Activated T-cell treated with anti-CD3 and anti-CD28 coated beads, Interleukin-2, amount 50 U/mL, for 72 hours (primary cell): ENCODE data around the gene NTF3. TPM values are rescaled to one million over a fixed set of nuclear protein-coding genes. Genes with fewer than 3 reads are reported as not detected.

Source experiments
- ATAC-seq, 2 donors: fragments of 150-1000 bp; cut with Tn5 transposase; replicated peaks in 1 of 2; 2 replicates each; pipeline ENCODE4 v1.10.0; 2021; ENCODE audit warnings: moderate library complexity in 2 of 2, mild to moderate bottlenecking in 1 of 2
- DNase-seq, 2 donors: peaks; one replicate each; pipeline ENCODE4 v3.0.0; 2021 to 2022; ENCODE audit warnings: mixed read lengths in 1 of 2
- H3K27ac Mint-ChIP-seq: one replicate; pipeline ENCODE4 v1.8.0; 2022; ENCODE audit warnings: mild to moderate bottlenecking, moderate library complexity, mixed read lengths
- H3K27me3 Mint-ChIP-seq: one replicate; pipeline ENCODE4 v1.8.0; 2022; ENCODE audit warnings: low read depth, mixed read lengths
- H3K36me3 Mint-ChIP-seq, 2 donors: one replicate each; pipeline ENCODE4 v1.8.0; 2022; ENCODE audit warnings: mixed read lengths in 2 of 2, mild to moderate bottlenecking in 1 of 2; ENCODE audit not compliant: insufficient read depth in 2 of 2
- H3K4me1 Mint-ChIP-seq: one replicate; pipeline ENCODE4 v1.8.0; 2022; ENCODE audit warnings: low read depth, mixed read lengths
- H3K4me3 Mint-ChIP-seq, 2 donors: one replicate each; pipeline ENCODE4 v1.8.0; 2022; ENCODE audit warnings: mild to moderate bottlenecking in 2 of 2, mixed read lengths in 2 of 2, moderate library complexity in 2 of 2
- H3K9me3 Mint-ChIP-seq, 2 donors: one replicate each; pipeline ENCODE4 v1.8.0; 2022; ENCODE audit warnings: mixed read lengths in 2 of 2
- total RNA-seq, 2 donors: library from RNA; stranded (reverse); gene quantifications; one replicate each; pipeline ENCODE4 v1.2.3, GENCODE V29; 2022

NTF3 gene
- total RNA-seq, 2 donors from 2014 or later, result not detected

GRCh38 chr12:5506295-5506694 lies 74.4 kb downstream of the NTF3 start:
- H3K9me3 Mint-ChIP-seq, result no peaks in the 10 kb centered on the region
- ATAC-seq, result no peak
- no peak for DNase-seq

GRCh38 chr12:5506821-5507231 lies 74.9 kb downstream of the NTF3 start:
- Mint-ChIP-seq H3K27me3 (peaks cover 13% of the 10 kb centered on the region), H3K27ac (no peak overlapping the region), H3K36me3 (no peaks in the 10 kb centered on the region), H3K9me3 (no peaks in the 10 kb centered on the region), H3K4me3 (no peak overlapping the region), H3K4me1 (peaks cover 5% of the 10 kb centered on the region)
- ATAC-seq, result no peak
- no peak for DNase-seq

More at GRCh38 chr12:5506295-5506694, 74.4 kb downstream of the NTF3 start:
- Mint-ChIP-seq H3K4me1 (peaks cover under 1% of the 10 kb centered on the region), H3K36me3 (no peaks in the 10 kb centered on the region), H3K27me3 (peaks cover 9% of the 10 kb centered on the region), H3K4me3 (no peak overlapping the region), H3K27ac (no peak overlapping the region)

- Mint-ChIP-seq H3K27me3 (peaks cover 13% of the 10 kb centered on the region), H3K4me1 (peaks cover 5% of the 10 kb centered on the region), H3K27ac (no peak overlapping the region)
Observed at GRCh38 chr12:5507401-5507935, 75.6 kb downstream of the NTF3 start.

GRCh38 chr12:5507944-5508343 lies 76.0 kb downstream of the NTF3 start:
- ATAC-seq (no peak), DNase-seq (no peak)
- Mint-ChIP-seq H3K4me1 (peaks cover 5% of the 10 kb centered on the region), H3K27me3 (peaks cover 13% of the 10 kb centered on the region), H3K9me3 (no peaks in the 10 kb centered on the region), H3K27ac (no peak overlapping the region), H3K4me3 (no peak overlapping the region), H3K36me3 (no peaks in the 10 kb centered on the region)

More at GRCh38 chr12:5507401-5507935, 75.6 kb downstream of the NTF3 start:
- Mint-ChIP-seq H3K9me3 (no peaks in the 10 kb centered on the region), H3K36me3 (no peaks in the 10 kb centered on the region), H3K4me3 (no peak overlapping the region)
- ATAC-seq (no peak), DNase-seq (no peak)

GRCh38 chr12:5509102-5509501 lies 77.2 kb downstream of the NTF3 start:
- H3K36me3 Mint-ChIP-seq, result no peaks in the 10 kb centered on the region
- no peak overlapping the region for H3K4me3 Mint-ChIP-seq
- no peak overlapping the region for H3K27ac Mint-ChIP-seq
- H3K27me3 Mint-ChIP-seq, result peaks cover 13% of the 10 kb centered on the region
- H3K4me1 Mint-ChIP-seq, result peaks cover 5% of the 10 kb centered on the region
- no peak for ATAC-seq
- no peak for DNase-seq
- no peaks in the 10 kb centered on the region for H3K9me3 Mint-ChIP-seq

GRCh38 chr12:5509557-5509956 lies 77.6 kb downstream of the NTF3 start:
- Mint-ChIP-seq H3K27me3 (peaks cover 13% of the 10 kb centered on the region), H3K4me1 (peaks cover 5% of the 10 kb centered on the region), H3K4me3 (no peak overlapping the region), H3K9me3 (no peaks in the 10 kb centered on the region), H3K27ac (no peak overlapping the region), H3K36me3 (no peaks in the 10 kb centered on the region)
- no peak for DNase-seq
- no peak for ATAC-seq

GRCh38 chr12:5510251-5510805 lies 78.4 kb downstream of the NTF3 start:
- H3K27ac Mint-ChIP-seq, result no peak overlapping the region
- no peak for DNase-seq
- peaks cover 5% of the 10 kb centered on the region for H3K4me1 Mint-ChIP-seq
- no peak for ATAC-seq
- H3K4me3 Mint-ChIP-seq, result no peak overlapping the region
- H3K36me3 Mint-ChIP-seq, result no peaks in the 10 kb centered on the region
- H3K9me3 Mint-ChIP-seq, result no peaks in the 10 kb centered on the region
- peaks cover 13% of the 10 kb centered on the region for H3K27me3 Mint-ChIP-seq

- ATAC-seq (no peak), DNase-seq (no peak)
- Mint-ChIP-seq H3K36me3 (no peaks in the 10 kb centered on the region), H3K27me3 (peaks cover 13% of the 10 kb centered on the region), H3K27ac (no peak overlapping the region), H3K9me3 (no peaks in the 10 kb centered on the region), H3K4me1 (peaks cover 5% of the 10 kb centered on the region), H3K4me3 (no peak overlapping the region)
Observed at GRCh38 chr12:5511256-5511643, 79.3 kb downstream of the NTF3 start.

- no peaks in the 10 kb centered on the region for H3K36me3 Mint-ChIP-seq
- no peak overlapping the region for H3K4me3 Mint-ChIP-seq
- no peak overlapping the region for H3K27ac Mint-ChIP-seq
- H3K27me3 Mint-ChIP-seq, result peaks cover 13% of the 10 kb centered on the region
- ATAC-seq, result no peak
- peaks cover 5% of the 10 kb centered on the region for H3K4me1 Mint-ChIP-seq
- peak; percentile 4 to 10 for DNase-seq
- H3K9me3 Mint-ChIP-seq, result no peaks in the 10 kb centered on the region
Observed at GRCh38 chr12:5511644-5512600, 80.0 kb downstream of the NTF3 start.

- Mint-ChIP-seq H3K27ac (no peak overlapping the region), H3K36me3 (no peaks in the 10 kb centered on the region), H3K4me1 (peaks cover 5% of the 10 kb centered on the region), H3K4me3 (no peak overlapping the region), H3K9me3 (no peaks in the 10 kb centered on the region), H3K27me3 (peaks cover 13% of the 10 kb centered on the region)
- no peak for ATAC-seq
- DNase-seq, result no peak
Observed at GRCh38 chr12:5512601-5512970, 80.7 kb downstream of the NTF3 start.

- H3K27ac Mint-ChIP-seq, result no peak overlapping the region
- ATAC-seq (no peak), DNase-seq (no peak)
- H3K36me3 Mint-ChIP-seq, result no peaks in the 10 kb centered on the region
- peaks cover 13% of the 10 kb centered on the region for H3K27me3 Mint-ChIP-seq
- H3K9me3 Mint-ChIP-seq, result no peaks in the 10 kb centered on the region
- H3K4me3 Mint-ChIP-seq, result no peak overlapping the region
- peaks cover 5% of the 10 kb centered on the region for H3K4me1 Mint-ChIP-seq
Observed at GRCh38 chr12:5513406-5513805, 81.5 kb downstream of the NTF3 start.

GRCh38 chr12:5514016-5514415 lies 82.1 kb downstream of the NTF3 start:
- no peak overlapping the region for H3K27ac Mint-ChIP-seq
- no peaks in the 10 kb centered on the region for H3K9me3 Mint-ChIP-seq
- ATAC-seq, result no peak
- peaks cover 13% of the 10 kb centered on the region for H3K27me3 Mint-ChIP-seq
- peaks cover 5% of the 10 kb centered on the region for H3K4me1 Mint-ChIP-seq
- H3K4me3 Mint-ChIP-seq, result no peak overlapping the region
- H3K36me3 Mint-ChIP-seq, result no peaks in the 10 kb centered on the region
- DNase-seq, result no peak

GRCh38 chr12:5514545-5514944 lies 82.6 kb downstream of the NTF3 start:
- H3K9me3 Mint-ChIP-seq, result no peaks in the 10 kb centered on the region
- no peak overlapping the region for H3K4me3 Mint-ChIP-seq
- H3K27ac Mint-ChIP-seq, result no peak overlapping the region
- no peaks in the 10 kb centered on the region for H3K36me3 Mint-ChIP-seq
- peaks cover 13% of the 10 kb centered on the region for H3K27me3 Mint-ChIP-seq
- no peak for DNase-seq
- ATAC-seq, result no peak
- H3K4me1 Mint-ChIP-seq, result peaks cover 5% of the 10 kb centered on the region
